Erythroblast (primary cell): Measurements from ENCODE around the gene TLK1.
"Not testable (repeated sequence)": the region's sequence is repeated elsewhere in the genome, so short reads cannot be mapped to it uniquely, and the experiment has no call there.

Experiments
- DNase-seq, 2 experiments: peaks; one replicate each; lab custom pipeline; 2025; lab: John Stamatoyannopoulos, UW
- GATA1 ChIP-seq: IDR thresholded peaks from 2 replicates; pipeline ENCODE4 v1.6.1; 2011; ENCODE audit warnings: low read depth, mild to moderate bottlenecking, control low read depth, low read length, moderate library complexity
- POLR2A ChIP-seq: IDR thresholded peaks from 2 replicates; pipeline ENCODE4 v1.6.1; 2011; ENCODE audit warnings: mild to moderate bottlenecking, low read length

Gene TLK1

GRCh38 chr2:171181064-171182049 lies 20.7 kb upstream of the TLK1 start:
- TF ChIP-seq GATA1 (no peak), POLR2A (no peak)

GRCh38 chr2:171180229-171180930 lies 19.7 kb upstream of the TLK1 start:
- no peak for DNase-seq
- TF ChIP-seq POLR2A (no peak), GATA1 (no peak)

More at GRCh38 chr2:171181064-171182049, 20.7 kb upstream of the TLK1 start:
- no peak for DNase-seq

DNA sequence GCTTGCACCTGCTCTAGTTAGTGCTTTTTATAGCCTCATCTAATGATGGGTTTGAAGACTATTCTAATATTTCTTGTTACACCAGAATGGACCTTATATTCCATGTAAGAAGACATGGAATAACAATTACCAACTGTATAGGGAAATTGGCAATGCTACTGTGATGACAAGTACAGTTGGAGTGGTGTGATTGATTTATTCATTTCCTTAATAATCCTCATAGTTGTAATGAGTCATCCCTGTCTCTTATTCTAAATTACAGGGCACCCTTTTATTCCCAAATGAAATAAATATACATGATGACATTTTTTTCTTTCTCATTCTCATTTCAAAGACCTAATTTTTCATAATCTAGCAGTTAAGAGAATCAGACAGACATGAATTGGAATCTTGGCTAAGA lies 18.3 kb upstream of the TLK1 start:
- TF ChIP-seq GATA1, result no peak
- no peak for TF ChIP-seq POLR2A
- no peak for DNase-seq

- no peak for DNase-seq
- TF ChIP-seq POLR2A (no peak), GATA1 (no peak)
Observed at GRCh38 chr2:171176516-171176915, 15.8 kb upstream of the TLK1 start.

DNA sequence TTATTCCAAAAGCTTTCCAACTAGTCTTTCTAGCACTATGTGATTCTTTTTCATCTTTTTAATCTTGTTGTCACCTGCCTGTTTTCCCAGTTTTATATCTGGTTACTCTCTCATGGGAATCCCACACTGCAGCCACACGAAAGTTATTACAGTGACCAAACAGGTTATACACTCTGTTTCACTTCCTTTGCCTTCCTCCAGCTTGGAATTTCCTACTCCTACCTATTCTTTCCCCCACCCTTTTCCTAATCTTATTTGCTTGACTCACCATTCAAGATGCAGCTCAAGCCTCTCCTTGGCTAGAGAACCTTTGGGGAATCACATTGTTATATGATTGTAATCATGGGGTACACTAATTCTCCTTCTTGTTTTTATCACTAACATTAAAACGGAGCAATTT lies 13.4 kb upstream of the TLK1 start:
- no peak for DNase-seq
- no peak for TF ChIP-seq POLR2A
- TF ChIP-seq GATA1, result no peak

- DNase-seq, result no peak
- TF ChIP-seq GATA1, result no peak
- TF ChIP-seq POLR2A, result no peak
Observed at GRCh38 chr2:171173087-171173486, 12.4 kb upstream of the TLK1 start.

DNA sequence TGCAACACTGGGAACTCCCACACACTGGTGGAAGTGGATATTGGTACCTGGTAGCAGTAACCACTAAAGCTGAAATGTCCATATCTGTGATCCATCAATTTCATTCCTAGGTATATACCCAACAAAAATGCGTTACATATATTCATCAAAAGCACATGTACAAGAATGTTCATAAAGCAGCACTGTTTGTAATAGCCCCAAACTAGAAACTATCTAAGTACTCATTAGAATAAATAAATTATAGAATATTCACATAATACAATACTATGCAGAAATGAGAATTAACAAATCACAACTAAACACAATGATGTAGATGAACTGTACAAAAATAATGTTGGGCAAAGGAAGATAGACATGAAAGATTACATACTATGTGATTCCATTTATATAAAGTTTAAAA lies 11.1 kb upstream of the TLK1 start:
- TF ChIP-seq POLR2A (no peak), GATA1 (no peak)
- no peak for DNase-seq

DNA sequence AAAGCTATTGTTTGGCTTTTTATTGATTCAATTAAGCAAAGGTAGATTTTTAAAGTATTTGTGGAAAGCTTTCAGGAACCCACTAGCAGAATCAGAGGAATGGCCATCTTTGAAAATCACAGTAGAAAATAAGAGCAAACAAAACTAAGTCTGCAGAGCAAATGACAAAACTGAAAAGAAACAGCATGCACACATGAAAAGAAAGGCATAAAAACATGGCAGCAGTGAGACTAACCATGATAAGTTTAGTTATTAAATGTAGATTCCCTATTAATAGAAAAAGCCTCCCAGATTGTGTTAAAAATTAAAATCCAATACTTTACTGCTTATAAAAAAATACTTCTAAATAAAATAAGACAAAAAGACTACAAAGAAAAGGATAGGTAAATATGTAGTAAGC lies 9.1 kb upstream of the TLK1 start:
- TF ChIP-seq POLR2A, result no peak
- TF ChIP-seq GATA1, result no peak
- no peak for DNase-seq

DNA sequence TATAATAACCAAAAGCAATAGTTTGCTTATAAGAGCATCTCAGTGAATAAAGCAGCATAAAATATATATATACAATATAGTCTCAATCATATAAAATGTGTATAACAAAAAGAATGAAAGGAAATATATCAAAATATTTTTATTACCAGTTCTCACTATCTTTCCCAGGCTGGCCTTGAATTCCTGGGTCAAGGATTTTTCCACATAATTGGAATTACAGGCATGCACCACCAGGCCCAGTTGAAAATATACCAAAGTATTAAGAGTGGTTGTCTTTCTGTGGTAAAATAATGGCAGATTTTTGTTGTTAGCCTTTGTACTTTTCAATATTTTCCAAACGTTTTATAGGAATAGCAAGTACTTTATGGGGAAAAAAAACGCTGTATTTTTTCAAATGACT lies 8.6 kb upstream of the TLK1 start:
- DNase-seq, result no peak
- TF ChIP-seq POLR2A, result no peak

GRCh38 chr2:171167352-171167997 lies 6.8 kb upstream of the TLK1 start:
- TF ChIP-seq GATA1, result no peak
- no peak for TF ChIP-seq POLR2A

GRCh38 chr2:171166328-171166983 lies 5.8 kb upstream of the TLK1 start:
- no peak for TF ChIP-seq POLR2A
- TF ChIP-seq GATA1, result no peak
- no peak for DNase-seq

More at GRCh38 chr2:171167352-171167997, 6.8 kb upstream of the TLK1 start:
- DNase-seq, result no peak

DNA sequence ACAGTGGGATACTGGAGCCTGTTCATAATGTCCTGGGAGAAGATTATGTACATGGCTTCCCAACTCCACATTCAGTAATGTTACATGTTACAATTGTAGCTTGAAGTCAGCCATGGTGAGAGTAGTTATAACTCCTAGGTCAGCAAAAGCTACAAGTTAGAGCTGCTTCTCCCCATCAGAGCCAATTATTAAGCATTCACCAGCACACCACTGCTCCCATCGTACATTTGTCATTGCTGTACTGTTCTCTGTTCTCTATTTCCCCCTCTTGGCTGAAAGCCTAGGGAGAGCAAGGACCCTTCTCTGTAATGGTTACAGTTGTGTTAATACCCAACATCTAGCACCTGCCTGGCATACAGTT lies 5.3 kb upstream of the TLK1 start:
- no peak for DNase-seq
- TF ChIP-seq POLR2A (no peak), GATA1 (no peak)

- DNase-seq, result no peak
- no peak for TF ChIP-seq GATA1
- no peak for TF ChIP-seq POLR2A
Observed at GRCh38 chr2:171163261-171163660, 2.6 kb upstream of the TLK1 start.

GRCh38 chr2:171162522-171163197 lies 2.0 kb upstream of the TLK1 start:
- DNase-seq, result not testable (repeated sequence)
